ENCODE data around the gene POLR2J3. TPM values are rescaled to one million over a fixed set of nuclear protein-coding genes. Genes with fewer than 3 reads are reported as not detected.
"Not testable (repeated sequence)": the region's sequence is repeated elsewhere in the genome, so short reads cannot be mapped to it uniquely, and the experiment has no call there.

Gene POLR2J3
- total and polyA plus RNA-seq, 2 of the 8 experiments (the other 6 are each of a cell fraction or from before 2014, with no cell fraction given): 18.7 to 24.6 TPM

DNA sequence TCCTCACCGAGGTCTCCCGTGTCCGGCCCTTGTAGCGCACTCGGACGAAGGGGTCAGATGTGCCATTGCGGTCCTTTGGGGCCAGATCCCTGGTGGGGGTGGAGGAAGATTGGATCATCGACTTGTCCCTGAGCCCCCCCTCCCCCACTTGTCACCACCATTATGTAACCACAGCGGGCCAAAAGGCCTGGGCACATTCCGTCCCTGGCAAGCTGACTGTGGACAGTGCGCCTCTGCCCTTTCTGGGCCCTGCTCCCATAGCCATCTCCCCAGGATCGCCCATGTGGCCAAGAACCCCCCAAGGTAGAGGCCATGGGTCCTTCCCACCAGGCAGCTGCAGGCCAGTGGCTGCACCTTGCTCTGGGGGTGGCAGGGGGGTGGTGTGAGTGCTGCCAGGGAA lies 29.9 kb upstream of the POLR2J3 start:
- FAIRE-seq; H2AK5ac ChIP-seq (ENCODE audit: low read depth, low read length); H3K4me2 ChIP-seq (ENCODE audit: insufficient read depth in 1 of 2, low read depth in 2 of 2, low read length in 2 of 2); H3K27me3 ChIP-seq (replicated peaks in 1 of 4; ENCODE audit: control insufficient read depth in 3 of 4, extremely low read depth in 1 of 4, insufficient read depth in 3 of 4, low read length in 3 of 4); H4K8ac ChIP-seq (ENCODE audit: extremely low read depth, insufficient read depth, low read length); H3K9ac ChIP-seq (replicated peaks in 1 of 4; ENCODE audit: extremely low read depth in 1 of 4, low read depth in 3 of 4, low read length in 3 of 4); H3K18ac ChIP-seq (ENCODE audit: extremely low read depth, low read length); DNase-seq (ENCODE audit: low read depth in 1 of 2, low spot score in 2 of 2); H2BK15ac ChIP-seq (ENCODE audit: low read length); H3K9me3 ChIP-seq (ENCODE audit: insufficient read depth in 2 of 2, low read depth in 1 of 2, low read length in 1 of 2); H3K56ac ChIP-seq (replicated peaks; ENCODE audit: insufficient read length, low read depth, low read length); POLR2A ChIA-PET (ENCODE audit: partially characterized antibody); H3K4me1 ChIP-seq (replicated peaks in 1 of 4; ENCODE audit: control insufficient read depth in 3 of 4, insufficient read depth in 4 of 4, low read length in 3 of 4); CTCF ChIA-PET (ENCODE audit: partially characterized antibody); H3K14ac ChIP-seq (ENCODE audit: insufficient read length); H3K79me2 ChIP-seq (ENCODE audit: control insufficient read depth in 1 of 2, insufficient read depth in 2 of 2, low read length in 2 of 2); H3K23me2 ChIP-seq (ENCODE audit: low read depth, low read length); H3K4ac ChIP-seq (replicated peaks; ENCODE audit: insufficient read length, low read depth, low read length); H2AFZ ChIP-seq (ENCODE audit: low read length); H3K23ac ChIP-seq (ENCODE audit: insufficient read length); H4K20me1 ChIP-seq (replicated peaks in 1 of 2; ENCODE audit: control insufficient read depth in 1 of 2, insufficient read depth in 2 of 2, low read length in 2 of 2); H2BK12ac ChIP-seq (ENCODE audit: low read depth, low read length); H2BK20ac ChIP-seq (ENCODE audit: low read length); H4K91ac ChIP-seq (replicated peaks; ENCODE audit: insufficient read length, low read length); H3K4me3 ChIP-seq (ENCODE audit: extremely low read depth in 1 of 4, insufficient read depth in 2 of 4, low read depth in 3 of 4, low read length in 4 of 4); H2BK5ac ChIP-seq (ENCODE audit: low read depth, low read length); H2BK120ac ChIP-seq (replicated peaks; ENCODE audit: low read depth, low read length); H3K36me3 ChIP-seq (ENCODE audit: control insufficient read depth in 2 of 4, insufficient read depth in 4 of 4, low read length in 3 of 4); H3K27ac ChIP-seq (ENCODE audit: low read depth, low read length); H3K79me1 ChIP-seq (ENCODE audit: low read depth, low read length); H4K5ac ChIP-seq (ENCODE audit: insufficient read length, low read depth, low read length): not testable (repeated sequence)
- WGBS, 2 experiments (ENCODE audit: extremely low coverage in 1 of 2, insufficient coverage in 1 of 2, insufficient read length in 1 of 2, insufficient replicate concordance in 2 of 2, low coverage in 1 of 2, low lambda C conversion rate in 2 of 2, missing lambda C conversion rate in 1 of 2): no CpG with 5 or more reads among the region's 12 CpGs

- H2AFZ ChIP-seq (ENCODE audit: low read length); H3K18ac ChIP-seq (ENCODE audit: extremely low read depth, low read length); H3K4ac ChIP-seq (replicated peaks; ENCODE audit: insufficient read length, low read depth, low read length); H2BK15ac ChIP-seq (ENCODE audit: low read length); H3K4me1 ChIP-seq (replicated peaks in 1 of 4; ENCODE audit: control insufficient read depth in 3 of 4, insufficient read depth in 4 of 4, low read length in 3 of 4); H2BK5ac ChIP-seq (ENCODE audit: low read depth, low read length); H2BK120ac ChIP-seq (replicated peaks; ENCODE audit: low read depth, low read length); H4K5ac ChIP-seq (ENCODE audit: insufficient read length, low read depth, low read length); H3K27me3 ChIP-seq (replicated peaks in 1 of 4; ENCODE audit: control insufficient read depth in 3 of 4, extremely low read depth in 1 of 4, insufficient read depth in 3 of 4, low read length in 3 of 4); H3K27ac ChIP-seq (ENCODE audit: low read depth, low read length); H3K9ac ChIP-seq (replicated peaks in 1 of 4; ENCODE audit: extremely low read depth in 1 of 4, low read depth in 3 of 4, low read length in 3 of 4); H3K36me3 ChIP-seq (ENCODE audit: control insufficient read depth in 2 of 4, insufficient read depth in 4 of 4, low read length in 3 of 4); H2BK12ac ChIP-seq (ENCODE audit: low read depth, low read length); H3K9me3 ChIP-seq (ENCODE audit: insufficient read depth in 2 of 2, low read depth in 1 of 2, low read length in 1 of 2); H3K14ac ChIP-seq (ENCODE audit: insufficient read length); POLR2A ChIA-PET (ENCODE audit: partially characterized antibody); H3K4me3 ChIP-seq (ENCODE audit: extremely low read depth in 1 of 4, insufficient read depth in 2 of 4, low read depth in 3 of 4, low read length in 4 of 4); H3K23me2 ChIP-seq (ENCODE audit: low read depth, low read length); H3K79me2 ChIP-seq (ENCODE audit: control insufficient read depth in 1 of 2, insufficient read depth in 2 of 2, low read length in 2 of 2); FAIRE-seq; H2AK5ac ChIP-seq (ENCODE audit: low read depth, low read length); H3K56ac ChIP-seq (replicated peaks; ENCODE audit: insufficient read length, low read depth, low read length); CTCF ChIA-PET (ENCODE audit: partially characterized antibody); H4K91ac ChIP-seq (replicated peaks; ENCODE audit: insufficient read length, low read length); H3K4me2 ChIP-seq (ENCODE audit: insufficient read depth in 1 of 2, low read depth in 2 of 2, low read length in 2 of 2); H3K79me1 ChIP-seq (ENCODE audit: low read depth, low read length); H2BK20ac ChIP-seq (ENCODE audit: low read length); DNase-seq (ENCODE audit: low read depth in 1 of 2, low spot score in 2 of 2); H4K8ac ChIP-seq (ENCODE audit: extremely low read depth, insufficient read depth, low read length); H3K23ac ChIP-seq (ENCODE audit: insufficient read length); H4K20me1 ChIP-seq (replicated peaks in 1 of 2; ENCODE audit: control insufficient read depth in 1 of 2, insufficient read depth in 2 of 2, low read length in 2 of 2): not testable (repeated sequence)
- no CpG with 5 or more reads among the region's 9 CpGs for WGBS, 2 experiments (ENCODE audit: extremely low coverage in 1 of 2, insufficient coverage in 1 of 2, insufficient read length in 1 of 2, insufficient replicate concordance in 2 of 2, low coverage in 1 of 2, low lambda C conversion rate in 2 of 2, missing lambda C conversion rate in 1 of 2)
These were observed 27.3 kb upstream of the POLR2J3 start for GRCh38 chr7:102599699-102600098.
